ENCODE measurements around the gene TRIO.

Gene TRIO

GRCh38 chr5:14220642-14221041 is 77.5 kb downstream of the TRIO start:
- Histone ChIP-seq H3K27me3 (ENCODE audit: low read depth) (no peaks in the 10 kb centered on the region), H3K36me3 (replicated peaks) (no peaks in the 10 kb centered on the region), H3K9me3 (no peaks in the 10 kb centered on the region), H3K4me1 (peaks cover 6% of the 10 kb centered on the region), H3K4me3 (no peak overlapping the region)
- in situ Hi-C loops (cut with MboI; ENCODE audit: low sequenced_read_pairs): no loop called here
- no peak for DNase-seq (ENCODE audit: low spot score in 2 of 2)

- H3K9me3 ChIP-seq: no peaks in the 10 kb centered on the region
- no peaks in the 10 kb centered on the region for H3K36me3 ChIP-seq (replicated peaks)
- no peak for DNase-seq (ENCODE audit: low spot score in 2 of 2)
- H3K4me3 ChIP-seq: no peak overlapping the region
- H3K27me3 ChIP-seq (ENCODE audit: low read depth): no peaks in the 10 kb centered on the region
- in situ Hi-C loops (cut with MboI; ENCODE audit: low sequenced_read_pairs): no loop called here
- H3K4me1 ChIP-seq: no peaks in the 10 kb centered on the region; the same call in 1 of the 2 replicates
These were observed 78.6 kb downstream of the TRIO start for GRCh38 chr5:14221732-14222131.

GRCh38 chr5:14222206-14222605 is 79.1 kb downstream of the TRIO start:
- no peaks in the 10 kb centered on the region; the same call in 1 of the 2 replicates for H3K4me1 ChIP-seq
- no peaks in the 10 kb centered on the region for H3K9me3 ChIP-seq
- no peaks in the 10 kb centered on the region for H3K36me3 ChIP-seq (replicated peaks)
- in situ Hi-C loops (cut with MboI; ENCODE audit: low sequenced_read_pairs): no loop called here
- no peaks in the 10 kb centered on the region for H3K27me3 ChIP-seq (ENCODE audit: low read depth)
- DNase-seq (ENCODE audit: low spot score in 2 of 2): no peak
- no peak overlapping the region for H3K4me3 ChIP-seq

GRCh38 chr5:14223372-14223771 is 80.2 kb downstream of the TRIO start:
- H3K36me3 ChIP-seq (replicated peaks): no peaks in the 10 kb centered on the region
- H3K27me3 ChIP-seq (ENCODE audit: low read depth): no peaks in the 10 kb centered on the region
- DNase-seq (ENCODE audit: low spot score in 2 of 2): no peak
- no peaks in the 10 kb centered on the region; the same call in 1 of the 2 replicates for H3K4me1 ChIP-seq
- no peak overlapping the region for H3K4me3 ChIP-seq
- in situ Hi-C loops (cut with MboI; ENCODE audit: low sequenced_read_pairs): no loop called here
- no peaks in the 10 kb centered on the region for H3K9me3 ChIP-seq

- no peaks in the 10 kb centered on the region for H3K27me3 ChIP-seq (ENCODE audit: low read depth)
- no peak overlapping the region for H3K4me3 ChIP-seq
- DNase-seq (ENCODE audit: low spot score in 2 of 2): no peak
- H3K36me3 ChIP-seq (replicated peaks): no peaks in the 10 kb centered on the region
- no peaks in the 10 kb centered on the region for H3K9me3 ChIP-seq
- no peaks in the 10 kb centered on the region; the same call in 1 of the 2 replicates for H3K4me1 ChIP-seq
- in situ Hi-C loops (cut with MboI; ENCODE audit: low sequenced_read_pairs): no loop called here
These were observed 82.2 kb downstream of the TRIO start for GRCh38 chr5:14225173-14225834.

- in situ Hi-C loops (cut with MboI; ENCODE audit: low sequenced_read_pairs): no loop called here
- Histone ChIP-seq H3K27me3 (ENCODE audit: low read depth) (no peaks in the 10 kb centered on the region), H3K9me3 (no peaks in the 10 kb centered on the region), H3K4me1 (peaks cover 7% of the 10 kb centered on the region), H3K36me3 (replicated peaks) (no peaks in the 10 kb centered on the region), H3K4me3 (no peak overlapping the region)
- DNase-seq (ENCODE audit: low spot score in 2 of 2): no peak
These were observed 83.0 kb downstream of the TRIO start for GRCh38 chr5:14226149-14226548.

- Histone ChIP-seq H3K36me3 (replicated peaks) (no peaks in the 10 kb centered on the region), H3K9me3 (no peaks in the 10 kb centered on the region), H3K27me3 (ENCODE audit: low read depth) (no peaks in the 10 kb centered on the region), H3K4me1 (peaks cover 7% of the 10 kb centered on the region), H3K4me3 (no peak overlapping the region)
- in situ Hi-C loops (cut with MboI; ENCODE audit: low sequenced_read_pairs): no loop called here
- no peak for DNase-seq (ENCODE audit: low spot score in 2 of 2)
These were observed 83.4 kb downstream of the TRIO start for GRCh38 chr5:14226554-14226953.

- in situ Hi-C loops (cut with MboI; ENCODE audit: low sequenced_read_pairs): no loop called here
- Histone ChIP-seq H3K4me1 (peaks cover 7% of the 10 kb centered on the region), H3K27me3 (ENCODE audit: low read depth) (no peaks in the 10 kb centered on the region)
These were observed 83.8 kb downstream of the TRIO start for GRCh38 chr5:14226992-14227391.

GRCh38 chr5:14227513-14227912 is 84.4 kb downstream of the TRIO start:
- H3K36me3 ChIP-seq (replicated peaks): no peaks in the 10 kb centered on the region
- H3K4me3 ChIP-seq: no peak overlapping the region
- in situ Hi-C loops (cut with MboI; ENCODE audit: low sequenced_read_pairs): no loop called here
- DNase-seq (ENCODE audit: low spot score in 2 of 2): no peak
- no peaks in the 10 kb centered on the region for H3K27me3 ChIP-seq (ENCODE audit: low read depth)
- H3K4me1 ChIP-seq: peaks cover 7% of the 10 kb centered on the region
- no peaks in the 10 kb centered on the region for H3K9me3 ChIP-seq

More at GRCh38 chr5:14226992-14227391, 83.8 kb downstream of the TRIO start:
- Histone ChIP-seq H3K9me3 (no peaks in the 10 kb centered on the region), H3K36me3 (replicated peaks) (no peaks in the 10 kb centered on the region), H3K4me3 (no peak overlapping the region)
- DNase-seq (ENCODE audit: low spot score in 2 of 2): no peak

GRCh38 chr5:14228219-14228618 is 85.1 kb downstream of the TRIO start:
- in situ Hi-C loops (cut with MboI; ENCODE audit: low sequenced_read_pairs): no loop called here
- no peaks in the 10 kb centered on the region for H3K36me3 ChIP-seq (replicated peaks)
- DNase-seq (ENCODE audit: low spot score in 2 of 2): no peak
- H3K4me3 ChIP-seq: no peak overlapping the region
- peaks cover 7% of the 10 kb centered on the region for H3K4me1 ChIP-seq
- H3K27me3 ChIP-seq (ENCODE audit: low read depth): no peaks in the 10 kb centered on the region
- H3K9me3 ChIP-seq: no peaks in the 10 kb centered on the region

GRCh38 chr5:14229181-14229580 is 86.0 kb downstream of the TRIO start:
- DNase-seq (ENCODE audit: low spot score in 2 of 2): no peak
- in situ Hi-C loops (cut with MboI; ENCODE audit: low sequenced_read_pairs): no loop called here
- H3K27me3 ChIP-seq (ENCODE audit: low read depth): no peaks in the 10 kb centered on the region
- H3K36me3 ChIP-seq (replicated peaks): no peaks in the 10 kb centered on the region
- no peaks in the 10 kb centered on the region for H3K9me3 ChIP-seq
- H3K4me1 ChIP-seq: peaks cover 7% of the 10 kb centered on the region
- H3K4me3 ChIP-seq: no peak overlapping the region

- in situ Hi-C loops (cut with MboI; ENCODE audit: low sequenced_read_pairs): no loop called here
- Histone ChIP-seq H3K36me3 (replicated peaks) (no peaks in the 10 kb centered on the region), H3K4me1 (peaks cover 7% of the 10 kb centered on the region), H3K27me3 (ENCODE audit: low read depth) (no peaks in the 10 kb centered on the region), H3K4me3 (no peak overlapping the region), H3K9me3 (no peaks in the 10 kb centered on the region)
- DNase-seq (ENCODE audit: low spot score in 2 of 2): no peak
These were observed 86.6 kb downstream of the TRIO start for GRCh38 chr5:14229734-14230133.

- H3K27me3 ChIP-seq (ENCODE audit: low read depth): no peaks in the 10 kb centered on the region
- no peaks in the 10 kb centered on the region for H3K36me3 ChIP-seq (replicated peaks)
- no peak overlapping the region for H3K4me3 ChIP-seq
- H3K9me3 ChIP-seq: no peaks in the 10 kb centered on the region
- no peak for DNase-seq (ENCODE audit: low spot score in 2 of 2)
- peaks cover 7% of the 10 kb centered on the region for H3K4me1 ChIP-seq
- in situ Hi-C loops (cut with MboI; ENCODE audit: low sequenced_read_pairs): no loop called here
These were observed 88.0 kb downstream of the TRIO start for GRCh38 chr5:14231156-14231555.

- Histone ChIP-seq H3K36me3 (replicated peaks) (no peaks in the 10 kb centered on the region), H3K4me3 (no peak overlapping the region), H3K4me1 (peaks cover 7% of the 10 kb centered on the region), H3K9me3 (no peaks in the 10 kb centered on the region), H3K27me3 (ENCODE audit: low read depth) (no peaks in the 10 kb centered on the region)
- no peak for DNase-seq (ENCODE audit: low spot score in 2 of 2)
- in situ Hi-C loops (cut with MboI; ENCODE audit: low sequenced_read_pairs): no loop called here
These were observed 88.7 kb downstream of the TRIO start for GRCh38 chr5:14231890-14232289.

- DNase-seq (ENCODE audit: low spot score in 2 of 2): no peak
- peaks cover 7% of the 10 kb centered on the region for H3K4me1 ChIP-seq
- no peaks in the 10 kb centered on the region for H3K9me3 ChIP-seq
- H3K27me3 ChIP-seq (ENCODE audit: low read depth): no peaks in the 10 kb centered on the region
- no peaks in the 10 kb centered on the region for H3K36me3 ChIP-seq (replicated peaks)
- in situ Hi-C loops (cut with MboI; ENCODE audit: low sequenced_read_pairs): no loop called here
- no peak overlapping the region for H3K4me3 ChIP-seq
These were observed 91.1 kb downstream of the TRIO start for GRCh38 chr5:14234204-14234603.

Data from HAP-1 (cell line).